Fibroblast of lung (primary cell): ENCODE measurements around the gene CRACR2A. TPM values are rescaled to one million over a fixed set of nuclear protein-coding genes. Genes with fewer than 3 reads are reported as not detected.

Experiments
- DNase-seq, 2 donors: peaks; one replicate each; pipeline versions ENCODE4 v3.0.0 to v3.0.0-alpha.2; 2010; ENCODE audit warnings: low read depth in 2 of 2
- H2AFZ ChIP-seq: 2 replicates; pipeline ENCODE4 v1.5.1; 2012; ENCODE audit warnings: low read length, control low read depth, inconsistent platforms
- H3K27ac ChIP-seq: 2 replicates; pipeline ENCODE4 v1.5.1; 2011; ENCODE audit warnings: low read length, control low read depth; ENCODE audit not compliant: insufficient read depth
- H3K27me3 ChIP-seq: 2 replicates; pipeline ENCODE4 v1.5.1; 2011; ENCODE audit warnings: mild to moderate bottlenecking, low read length; ENCODE audit not compliant: control insufficient read depth, insufficient read depth
- H3K36me3 ChIP-seq: 2 replicates; pipeline ENCODE4 v1.5.1; 2011; ENCODE audit warnings: low read length; ENCODE audit not compliant: control insufficient read depth, insufficient read depth
- H3K4me1 ChIP-seq: 2 replicates; pipeline ENCODE4 v1.5.1; 2011; ENCODE audit warnings: low read length; ENCODE audit not compliant: control insufficient read depth, insufficient read depth; ENCODE audit errors: extremely low read depth
- H3K4me2 ChIP-seq: 2 replicates; pipeline ENCODE4 v1.5.1; 2011; ENCODE audit warnings: low read length, control low read depth; ENCODE audit not compliant: insufficient read depth; ENCODE audit errors: extremely low read depth
- H3K4me3 ChIP-seq, 4 experiments: fragments of 200-600 bp in 1 of 4; sonication (generic) in 1 of 4; replicated peaks in 1 of 4; 2 replicates each; pipeline ENCODE4 v1.5.1; 2011 to 2016; ENCODE audit warnings: low read length in 4 of 4, low read depth in 3 of 4, mild to moderate bottlenecking in 3 of 4, control low read depth in 2 of 4, inconsistent platforms in 1 of 4, mixed read lengths in 1 of 4; ENCODE audit not compliant: insufficient read depth in 1 of 4; ENCODE audit errors: control extremely low read depth in 1 of 4
- H3K79me2 ChIP-seq: 2 replicates; pipeline ENCODE4 v1.5.1; 2012; ENCODE audit warnings: mild to moderate bottlenecking, low read length, inconsistent platforms; ENCODE audit not compliant: control insufficient read depth, insufficient read depth
- H3K9ac ChIP-seq: 2 replicates; pipeline ENCODE4 v1.5.1; 2011; ENCODE audit warnings: mild to moderate bottlenecking, low read length, control low read depth; ENCODE audit not compliant: insufficient read depth
- H3K9me3 ChIP-seq: 2 replicates; pipeline ENCODE4 v1.5.1; 2012; ENCODE audit warnings: low read depth, low read length; ENCODE audit not compliant: control insufficient read depth, insufficient read depth
- H4K20me1 ChIP-seq: 2 replicates; pipeline ENCODE4 v1.5.1; 2011; ENCODE audit warnings: low read length; ENCODE audit not compliant: control insufficient read depth, insufficient read depth; ENCODE audit errors: extremely low read depth
- EZH2 ChIP-seq: IDR thresholded peaks from 2 replicates; pipeline ENCODE4 v1.5.1; 2012; ENCODE audit warnings: low read length, control low read depth, mild to moderate bottlenecking; ENCODE audit errors: missing control alignments
- polyA plus RNA-seq, 2 donors: library from polyadenylated mRNA; depleted of rRNA in 1 of 2; stranded (reverse) in 1 of 2; unstranded in 1 of 2; fragments of >200 nt; gene quantifications; 2 replicates each; pipeline ENCODE4 v1.2.1, GENCODE V29; 2011 to 2012; ENCODE audit warnings: missing spikeins in 1 of 2
- total RNA-seq: library from RNA; depleted of rRNA; stranded (reverse); fragments of >200 nt; gene quantifications from 2 replicates; pipeline ENCODE4 v1.2.1, GENCODE V29; 2014
- TF ChIP-seq, protein P1 (sequence below), 2 donors: IDR thresholded peaks in 1 of 2; conservative IDR thresholded peaks in 1 of 2; 1 replicate in 1 of 2; 2 replicates in 1 of 2; pipeline ENCODE4 v1.5.1; 2011 to 2012; ENCODE audit warnings: low read length in 2 of 2, control low read depth in 1 of 2, inconsistent platforms in 1 of 2, low read depth in 1 of 2, mild to moderate bottlenecking in 1 of 2

The CRACR2A gene
- total and polyA plus RNA-seq, 2 donors (not counting 1 experiment from before 2014, with no cell fraction given): 5.8 to 5.9 TPM

DNA sequence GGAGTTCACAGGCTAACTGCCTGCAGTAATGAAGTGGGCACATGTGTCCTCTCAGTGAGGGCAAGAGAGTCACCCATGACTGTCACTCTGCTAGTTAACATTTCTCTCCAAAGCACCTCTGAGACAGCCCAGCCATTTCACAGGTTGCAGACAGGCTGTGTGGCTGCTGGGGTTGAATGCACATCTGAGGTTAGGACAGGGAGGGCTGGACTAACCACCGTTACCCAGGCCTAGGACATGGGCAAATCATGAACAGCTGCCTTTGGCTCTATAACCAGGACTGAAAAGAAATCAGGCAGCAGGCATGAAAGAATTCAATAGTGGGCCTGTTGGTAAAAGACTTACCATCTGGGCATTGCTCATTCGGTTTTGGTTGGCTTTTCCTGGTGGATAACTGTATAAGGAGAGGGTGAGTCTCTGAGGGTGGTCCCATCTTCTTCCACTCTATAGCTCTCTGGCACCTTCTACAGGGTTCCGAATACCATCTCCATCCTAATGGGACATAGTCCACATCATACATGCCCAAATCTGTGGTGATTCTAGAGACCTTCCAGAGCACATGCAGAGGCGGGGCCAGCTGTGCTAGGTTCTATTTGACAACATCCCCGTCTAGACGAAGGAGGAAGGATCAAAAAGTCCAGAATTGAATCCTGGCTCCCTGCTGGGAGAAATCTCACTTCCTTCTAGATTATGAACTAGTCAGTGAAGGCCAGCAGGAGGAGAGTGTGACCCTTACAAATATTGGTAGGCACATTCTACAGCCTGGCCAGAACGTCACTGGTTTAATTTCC lies 10.8 kb downstream of the CRACR2A start:
- no peak overlapping the region for H3K9ac ChIP-seq
- TF ChIP-seq, protein P1, sequence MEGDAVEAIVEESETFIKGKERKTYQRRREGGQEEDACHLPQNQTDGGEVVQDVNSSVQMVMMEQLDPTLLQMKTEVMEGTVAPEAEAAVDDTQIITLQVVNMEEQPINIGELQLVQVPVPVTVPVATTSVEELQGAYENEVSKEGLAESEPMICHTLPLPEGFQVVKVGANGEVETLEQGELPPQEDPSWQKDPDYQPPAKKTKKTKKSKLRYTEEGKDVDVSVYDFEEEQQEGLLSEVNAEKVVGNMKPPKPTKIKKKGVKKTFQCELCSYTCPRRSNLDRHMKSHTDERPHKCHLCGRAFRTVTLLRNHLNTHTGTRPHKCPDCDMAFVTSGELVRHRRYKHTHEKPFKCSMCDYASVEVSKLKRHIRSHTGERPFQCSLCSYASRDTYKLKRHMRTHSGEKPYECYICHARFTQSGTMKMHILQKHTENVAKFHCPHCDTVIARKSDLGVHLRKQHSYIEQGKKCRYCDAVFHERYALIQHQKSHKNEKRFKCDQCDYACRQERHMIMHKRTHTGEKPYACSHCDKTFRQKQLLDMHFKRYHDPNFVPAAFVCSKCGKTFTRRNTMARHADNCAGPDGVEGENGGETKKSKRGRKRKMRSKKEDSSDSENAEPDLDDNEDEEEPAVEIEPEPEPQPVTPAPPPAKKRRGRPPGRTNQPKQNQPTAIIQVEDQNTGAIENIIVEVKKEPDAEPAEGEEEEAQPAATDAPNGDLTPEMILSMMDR (conservative IDR thresholded peaks at IDR 0.05 in 1 of 2, IDR thresholded peaks at IDR 0.05 in 1 of 2; ENCODE audit: low read depth in 1 of 2, low read length in 2 of 2): no peak
- TF ChIP-seq EZH2: no peak
- H3K27me3 ChIP-seq: no peaks in the 10 kb centered on the region
- H3K79me2 ChIP-seq: no peaks in the 10 kb centered on the region
- H3K36me3 ChIP-seq: no peaks in the 10 kb centered on the region
- no peaks in the 10 kb centered on the region for H3K9me3 ChIP-seq
- H3K4me3 ChIP-seq: no peak overlapping the region
- DNase-seq: no peak
- H4K20me1 ChIP-seq: no peaks in the 10 kb centered on the region
- H3K4me1 ChIP-seq: no peaks in the 10 kb centered on the region
- H2AFZ ChIP-seq: no peak overlapping the region
- H3K4me2 ChIP-seq: no peak overlapping the region
- no peak overlapping the region for H3K27ac ChIP-seq

DNA sequence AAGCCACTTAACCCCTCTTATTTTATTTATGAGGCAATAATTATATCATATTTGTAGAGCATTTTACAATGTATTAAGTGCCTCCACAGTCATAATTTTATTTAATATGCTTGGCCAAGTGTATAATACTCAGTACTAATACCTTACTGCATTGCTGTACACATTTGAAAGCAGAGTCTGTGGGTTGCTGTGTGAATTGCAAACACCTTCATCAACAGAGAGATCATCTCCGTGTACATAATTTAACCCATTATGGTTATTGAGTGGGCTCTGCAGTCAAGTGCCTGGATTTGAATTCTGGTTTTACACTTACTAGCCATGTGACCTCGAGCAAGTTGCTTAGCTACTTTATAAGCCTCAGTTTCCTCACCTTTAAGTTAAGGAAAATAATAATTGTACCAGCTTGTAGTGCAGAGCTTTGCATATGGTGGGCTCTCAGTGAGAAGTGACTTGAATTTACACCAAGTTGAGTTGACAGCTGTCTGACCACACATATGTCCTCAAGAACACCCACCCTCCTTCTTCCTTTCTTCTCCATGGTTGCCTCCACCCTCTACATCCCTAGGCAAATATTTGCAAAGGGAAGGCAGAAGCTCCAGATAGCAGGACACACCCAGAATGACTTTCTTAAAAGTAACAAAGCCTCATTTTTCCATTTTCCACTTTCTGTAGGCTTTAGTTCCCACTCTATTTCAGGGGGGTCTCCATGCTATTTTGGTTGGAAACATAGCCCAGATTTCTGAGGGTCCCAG lies 12.3 kb downstream of the CRACR2A start:
- no peaks in the 10 kb centered on the region for H4K20me1 ChIP-seq
- H3K9me3 ChIP-seq: no peaks in the 10 kb centered on the region
- no peak for DNase-seq
- no peak overlapping the region for H2AFZ ChIP-seq
- no peak overlapping the region for H3K4me3 ChIP-seq
- H3K79me2 ChIP-seq: no peaks in the 10 kb centered on the region
- no peak overlapping the region for H3K9ac ChIP-seq
- H3K27me3 ChIP-seq: no peaks in the 10 kb centered on the region
- no peak overlapping the region for H3K27ac ChIP-seq
- no peaks in the 10 kb centered on the region for H3K36me3 ChIP-seq
- TF ChIP-seq EZH2: no peak
- TF ChIP-seq, protein P1 (conservative IDR thresholded peaks at IDR 0.05 in 1 of 2, IDR thresholded peaks at IDR 0.05 in 1 of 2; ENCODE audit: low read depth in 1 of 2, low read length in 2 of 2): no peak
- H3K4me1 ChIP-seq: no peaks in the 10 kb centered on the region
- H3K4me2 ChIP-seq: no peak overlapping the region

- Histone ChIP-seq H3K4me2 (no peak overlapping the region), H3K27ac (no peak overlapping the region)
- DNase-seq: no peak
These were observed 17.5 kb downstream of the CRACR2A start for GRCh38 chr12:3735432-3735831.

More at GRCh38 chr12:3735432-3735831, 17.5 kb downstream of the CRACR2A start:
- no peaks in the 10 kb centered on the region for H3K27me3 ChIP-seq
- no peak overlapping the region for H3K4me3 ChIP-seq
- H3K79me2 ChIP-seq: no peaks in the 10 kb centered on the region
- no peaks in the 10 kb centered on the region for H3K4me1 ChIP-seq
- no peaks in the 10 kb centered on the region for H3K9me3 ChIP-seq
- H2AFZ ChIP-seq: no peak overlapping the region
- H3K9ac ChIP-seq: no peak overlapping the region
- no peaks in the 10 kb centered on the region for H4K20me1 ChIP-seq
- no peaks in the 10 kb centered on the region for H3K36me3 ChIP-seq
- TF ChIP-seq, protein P1 (conservative IDR thresholded peaks at IDR 0.05 in 1 of 2, IDR thresholded peaks at IDR 0.05 in 1 of 2; ENCODE audit: low read depth in 1 of 2, low read length in 2 of 2): no peak
- no peak for TF ChIP-seq EZH2
